ENCODE measurements around the gene CACNA2D3.

DNA sequence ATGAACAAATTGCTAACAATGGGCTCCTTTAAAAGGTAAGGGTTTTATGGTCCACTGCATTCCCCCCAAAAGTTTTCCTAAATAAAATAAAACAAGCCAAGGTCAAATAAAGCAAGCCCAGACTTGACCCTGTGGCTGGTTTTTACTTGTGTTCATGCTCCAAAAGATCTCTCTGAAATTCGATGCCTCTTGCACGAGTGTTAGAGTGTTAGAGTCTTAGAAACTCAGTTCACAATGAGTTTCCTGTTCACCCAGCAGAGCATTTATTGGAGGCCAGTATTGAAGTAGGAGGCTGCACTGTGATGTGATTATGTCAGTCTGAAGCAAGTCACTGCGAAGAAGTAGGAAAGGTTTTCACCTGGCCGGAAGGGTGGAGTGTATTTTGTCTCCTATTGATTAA, 865.4 kb downstream of the CACNA2D3 start:
- TF ChIP-seq, protein P1, sequence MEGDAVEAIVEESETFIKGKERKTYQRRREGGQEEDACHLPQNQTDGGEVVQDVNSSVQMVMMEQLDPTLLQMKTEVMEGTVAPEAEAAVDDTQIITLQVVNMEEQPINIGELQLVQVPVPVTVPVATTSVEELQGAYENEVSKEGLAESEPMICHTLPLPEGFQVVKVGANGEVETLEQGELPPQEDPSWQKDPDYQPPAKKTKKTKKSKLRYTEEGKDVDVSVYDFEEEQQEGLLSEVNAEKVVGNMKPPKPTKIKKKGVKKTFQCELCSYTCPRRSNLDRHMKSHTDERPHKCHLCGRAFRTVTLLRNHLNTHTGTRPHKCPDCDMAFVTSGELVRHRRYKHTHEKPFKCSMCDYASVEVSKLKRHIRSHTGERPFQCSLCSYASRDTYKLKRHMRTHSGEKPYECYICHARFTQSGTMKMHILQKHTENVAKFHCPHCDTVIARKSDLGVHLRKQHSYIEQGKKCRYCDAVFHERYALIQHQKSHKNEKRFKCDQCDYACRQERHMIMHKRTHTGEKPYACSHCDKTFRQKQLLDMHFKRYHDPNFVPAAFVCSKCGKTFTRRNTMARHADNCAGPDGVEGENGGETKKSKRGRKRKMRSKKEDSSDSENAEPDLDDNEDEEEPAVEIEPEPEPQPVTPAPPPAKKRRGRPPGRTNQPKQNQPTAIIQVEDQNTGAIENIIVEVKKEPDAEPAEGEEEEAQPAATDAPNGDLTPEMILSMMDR (conservative IDR thresholded peaks at IDR 0.05), result no peak
- no peak for TF ChIP-seq EZH2 (IDR thresholded peaks at IDR 0.05; ENCODE audit: low read depth)

Measured in PC-9 (cell line).